ENCODE data around the gene ANO9. TPM values are rescaled to one million over a fixed set of nuclear protein-coding genes. Genes with fewer than 3 reads are reported as not detected.
A peak's percentile ranks its signal among the peaks of the same experiment; 100 is the strongest.
"Not testable (repeated sequence)": the region's sequence is repeated elsewhere in the genome, so short reads cannot be mapped to it uniquely, and the experiment has no call there.

ANO9 gene
- total RNA-seq, 2 experiments from 2014 or later: 88.2 to 94.2 TPM

GRCh38 chr11:444396-445144, 2.8 kb upstream of the ANO9 start:
- Mint-ChIP-seq H3K4me3 (no peak overlapping the region), H3K27ac (no peak overlapping the region), H3K9me3 (no peaks in the 10 kb centered on the region), H3K4me1 (peaks cover 31% of the 10 kb centered on the region), H3K36me3 (ENCODE audit: low read depth) (no peaks in the 10 kb centered on the region), H3K27me3 (peaks cover 8% of the 10 kb centered on the region)
- CTCF ChIA-PET: interaction anchor here (0.9 to 1.8 kb wide), 4 partner anchors 9 to 237 kb away, joined by 4 to 5 read pairs (median 4); partner anchors contain the start of genes BET1L and RIC8A
- POLR2A ChIA-PET: no interaction called here
- DNase-seq: no peak

- Mint-ChIP-seq H3K27ac (no peak overlapping the region), H3K9me3 (no peaks in the 10 kb centered on the region), H3K27me3 (peaks cover 8% of the 10 kb centered on the region), H3K4me3 (no peak overlapping the region), H3K36me3 (ENCODE audit: low read depth) (no peaks in the 10 kb centered on the region), H3K4me1 (peaks cover 30% of the 10 kb centered on the region)
- CTCF ChIA-PET: interaction anchor here (0.8 to 1.8 kb wide), 2 partner anchors 16 to 75 kb away, joined by 3 to 4 read pairs; no protein-coding TSS in a partner anchor
- DNase-seq: no peak
- POLR2A ChIA-PET: no interaction called here
Measured at GRCh38 chr11:443542-444199, 1.9 kb upstream of the ANO9 start.

- ChIA-PET CTCF (interaction anchor here (0.6 to 0.8 kb wide), 2 partner anchors 17 to 22 kb away, joined by 3 read pairs; no protein-coding TSS in a partner anchor), POLR2A (no interaction called here)
- H3K27me3 Mint-ChIP-seq: peaks cover 8% of the 10 kb centered on the region
- H3K4me3 Mint-ChIP-seq: no peak overlapping the region
- no peaks in the 10 kb centered on the region for H3K36me3 Mint-ChIP-seq (ENCODE audit: low read depth)
- H3K9me3 Mint-ChIP-seq: no peaks in the 10 kb centered on the region
- H3K4me1 Mint-ChIP-seq: peaks cover 32% of the 10 kb centered on the region
- H3K27ac Mint-ChIP-seq: no peak overlapping the region
- no peak for DNase-seq
Measured at GRCh38 chr11:442611-443081, 835 bp upstream of the ANO9 start.

GRCh38 chr11:441043-441417, 781 bp downstream of the ANO9 start:
- H3K4me3 Mint-ChIP-seq: peak overlapping the region; percentile 73
- ChIA-PET POLR2A (no interaction called here), CTCF (interaction anchor here (1.3 kb wide), 1 partner anchor 13 kb away, joined by 3 read pairs; no protein-coding TSS in a partner anchor)
- no peak for DNase-seq
- H3K36me3 Mint-ChIP-seq (ENCODE audit: low read depth): no peaks in the 10 kb centered on the region
- no peaks in the 10 kb centered on the region for H3K9me3 Mint-ChIP-seq
- no peak overlapping the region for H3K27ac Mint-ChIP-seq
- H3K4me1 Mint-ChIP-seq: peaks cover 40% of the 10 kb centered on the region
- peaks cover 8% of the 10 kb centered on the region for H3K27me3 Mint-ChIP-seq

GRCh38 chr11:440065-441042, 1.5 kb downstream of the ANO9 start:
- Mint-ChIP-seq H3K27ac (no peak overlapping the region), H3K4me1 (peaks cover 40% of the 10 kb centered on the region), H3K4me3 (peak overlapping the region; percentile 73), H3K36me3 (ENCODE audit: low read depth) (no peaks in the 10 kb centered on the region), H3K9me3 (no peaks in the 10 kb centered on the region), H3K27me3 (peaks cover 8% of the 10 kb centered on the region)
- ChIA-PET POLR2A (no interaction called here), CTCF (interaction anchor here (0.8 to 2.8 kb wide), 5 partner anchors 9 to 190 kb away, joined by 3 to 15 read pairs (median 4); partner anchors contain the start of gene PTDSS2)
- DNase-seq: no peak

GRCh38 chr11:439315-440064, 2.3 kb downstream of the ANO9 start:
- ChIA-PET CTCF (interaction anchor here (0.6 to 2.8 kb wide), 6 partner anchors 10 to 189 kb away, joined by 3 to 15 read pairs (median 4); partner anchors contain the start of gene PTDSS2), POLR2A (no interaction called here)
- H3K4me3 Mint-ChIP-seq: no peak overlapping the region
- H3K9me3 Mint-ChIP-seq: no peaks in the 10 kb centered on the region
- no peaks in the 10 kb centered on the region for H3K36me3 Mint-ChIP-seq (ENCODE audit: low read depth)
- peaks cover 41% of the 10 kb centered on the region for H3K4me1 Mint-ChIP-seq
- no peak overlapping the region for H3K27ac Mint-ChIP-seq
- no peak for DNase-seq
- peaks cover 7% of the 10 kb centered on the region for H3K27me3 Mint-ChIP-seq

GRCh38 chr11:438101-438844, 3.5 kb downstream of the ANO9 start:
- H3K27me3 Mint-ChIP-seq: no peaks in the 10 kb centered on the region
- DNase-seq: no peak
- no peak overlapping the region for H3K27ac Mint-ChIP-seq
- ChIA-PET CTCF (interaction anchor here (0.6 to 2.8 kb wide), 4 partner anchors 23 to 80 kb away, joined by 3 to 15 read pairs (median 3); partner anchors contain the start of gene SIGIRR), POLR2A (no interaction called here)
- no peak overlapping the region for H3K4me3 Mint-ChIP-seq
- no peaks in the 10 kb centered on the region for H3K9me3 Mint-ChIP-seq
- no peaks in the 10 kb centered on the region for H3K36me3 Mint-ChIP-seq (ENCODE audit: low read depth)
- H3K4me1 Mint-ChIP-seq: peaks cover 41% of the 10 kb centered on the region

- no peaks in the 10 kb centered on the region for H3K9me3 Mint-ChIP-seq
- H3K4me1 Mint-ChIP-seq: peaks cover 41% of the 10 kb centered on the region
- peaks cover 2% of the 10 kb centered on the region for H3K36me3 Mint-ChIP-seq (ENCODE audit: low read depth)
- DNase-seq: no peak
- H3K27ac Mint-ChIP-seq: no peak overlapping the region
- POLR2A ChIA-PET: no interaction called here
- CTCF ChIA-PET: interaction anchor here (0.7 to 1.3 kb wide), 2 partner anchors 22 to 41 kb away, joined by 3 read pairs; partner anchors contain the start of gene SIGIRR
- H3K27me3 Mint-ChIP-seq: no peaks in the 10 kb centered on the region
- no peak overlapping the region for H3K4me3 Mint-ChIP-seq
Measured at GRCh38 chr11:437228-437870, 4.5 kb downstream of the ANO9 start.

GRCh38 chr11:434999-435740, 6.6 kb downstream of the ANO9 start:
- POLR2A ChIA-PET, H3K27ac Mint-ChIP-seq: not testable (repeated sequence)
- peaks cover 29% of the 10 kb centered on the region for H3K4me1 Mint-ChIP-seq

GRCh38 chr11:434496-434895, 7.3 kb downstream of the ANO9 start:
- no peak overlapping the region for H3K4me3 Mint-ChIP-seq
- H3K36me3 Mint-ChIP-seq (ENCODE audit: low read depth): peaks cover 4% of the 10 kb centered on the region
- no peaks in the 10 kb centered on the region for H3K27me3 Mint-ChIP-seq
- H3K4me1 Mint-ChIP-seq: peaks cover 22% of the 10 kb centered on the region
- ChIA-PET CTCF (no interaction called here), POLR2A (no interaction called here)
- H3K27ac Mint-ChIP-seq: no peak overlapping the region
- no peak for DNase-seq
- no peaks in the 10 kb centered on the region for H3K9me3 Mint-ChIP-seq

More at GRCh38 chr11:434999-435740, 6.6 kb downstream of the ANO9 start:
- DNase-seq; H3K36me3 Mint-ChIP-seq (ENCODE audit: low read depth); H3K27me3 Mint-ChIP-seq; H3K4me3 Mint-ChIP-seq; H3K9me3 Mint-ChIP-seq; CTCF ChIA-PET: not testable (repeated sequence)

Data from activated CD4-positive, alpha-beta T cell treated with anti-CD3 and anti-CD28 coated beads, Interleukin-2, amount 10 ng/mL, durations not matched to agents 7 days and 5 days (primary cell).